GM10266 (cell line): ENCODE results near the gene FOXC2.

Experiments used
- DNase-seq: peaks from one replicate; pipeline ENCODE4 v3.0.0; 2012; ENCODE audit errors: extremely low spot score
- CTCF ChIP-seq: IDR thresholded peaks from 2 replicates; pipeline ENCODE4 v1.5.1; 2012; ENCODE audit warnings: mild to moderate bottlenecking, low read depth; ENCODE audit not compliant: control insufficient read depth, insufficient read depth; ENCODE audit errors: missing control alignments

Gene FOXC2

DNA sequence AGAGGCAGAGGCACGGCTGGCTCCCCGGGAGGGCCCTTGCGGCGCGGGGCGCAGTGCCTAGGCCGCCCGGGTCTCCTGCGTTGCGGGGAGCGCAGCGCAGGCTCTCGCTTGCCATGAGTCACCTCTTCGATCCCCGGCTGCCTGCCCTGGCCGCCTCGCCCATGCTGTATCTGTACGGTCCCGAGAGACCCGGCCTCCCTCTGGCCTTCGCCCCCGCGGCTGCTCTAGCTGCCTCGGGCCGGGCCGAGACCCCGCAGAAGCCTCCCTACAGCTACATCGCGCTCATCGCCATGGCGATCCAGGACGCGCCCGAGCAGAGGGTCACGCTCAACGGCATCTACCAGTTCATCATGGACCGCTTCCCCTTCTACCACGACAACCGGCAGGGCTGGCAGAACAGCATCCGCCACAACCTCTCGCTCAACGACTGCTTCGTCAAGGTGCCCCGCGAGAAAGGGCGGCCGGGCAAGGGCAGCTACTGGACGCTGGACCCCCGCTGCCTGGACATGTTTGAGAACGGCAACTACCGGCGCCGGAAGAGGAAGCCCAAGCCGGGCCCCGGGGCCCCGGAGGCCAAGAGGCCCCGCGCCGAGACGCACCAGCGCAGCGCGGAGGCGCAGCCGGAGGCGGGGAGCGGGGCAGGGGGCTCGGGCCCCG lies 12.1 kb downstream of the FOXC2 start:
- no peak for DNase-seq
- no peak for TF ChIP-seq CTCF

DNA sequence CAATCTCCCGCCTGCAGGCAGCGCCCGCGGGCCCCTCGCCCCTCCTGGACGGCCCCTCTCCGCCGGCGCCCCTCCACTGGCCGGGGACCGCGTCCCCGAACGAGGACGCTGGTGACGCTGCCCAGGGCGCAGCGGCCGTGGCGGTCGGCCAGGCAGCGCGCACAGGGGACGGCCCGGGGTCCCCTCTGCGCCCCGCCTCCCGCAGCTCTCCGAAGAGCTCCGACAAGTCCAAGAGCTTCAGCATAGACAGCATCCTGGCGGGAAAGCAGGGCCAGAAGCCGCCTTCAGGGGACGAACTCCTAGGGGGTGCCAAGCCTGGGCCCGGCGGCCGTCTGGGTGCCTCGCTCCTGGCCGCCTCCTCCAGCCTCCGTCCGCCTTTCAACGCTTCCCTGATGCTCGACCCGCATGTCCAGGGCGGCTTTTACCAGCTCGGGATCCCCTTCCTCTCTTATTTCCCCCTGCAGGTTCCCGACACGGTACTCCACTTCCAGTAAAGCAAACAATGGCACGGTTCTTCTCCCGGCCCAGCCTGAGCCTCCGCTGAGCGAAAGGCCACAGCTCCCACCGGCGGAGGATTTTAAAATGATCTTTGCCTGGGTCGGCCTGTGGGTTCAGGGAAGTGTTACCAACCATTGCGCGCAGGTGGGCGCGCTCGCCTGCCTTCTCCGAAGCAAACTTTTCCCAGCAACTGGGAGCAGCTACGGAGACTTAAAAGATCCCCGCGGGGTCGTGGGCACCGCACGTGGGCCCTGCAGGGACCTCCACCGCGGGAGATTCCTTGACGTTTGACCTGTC lies 12.8 kb downstream of the FOXC2 start:
- no peak for DNase-seq
- no peak for TF ChIP-seq CTCF

DNA sequence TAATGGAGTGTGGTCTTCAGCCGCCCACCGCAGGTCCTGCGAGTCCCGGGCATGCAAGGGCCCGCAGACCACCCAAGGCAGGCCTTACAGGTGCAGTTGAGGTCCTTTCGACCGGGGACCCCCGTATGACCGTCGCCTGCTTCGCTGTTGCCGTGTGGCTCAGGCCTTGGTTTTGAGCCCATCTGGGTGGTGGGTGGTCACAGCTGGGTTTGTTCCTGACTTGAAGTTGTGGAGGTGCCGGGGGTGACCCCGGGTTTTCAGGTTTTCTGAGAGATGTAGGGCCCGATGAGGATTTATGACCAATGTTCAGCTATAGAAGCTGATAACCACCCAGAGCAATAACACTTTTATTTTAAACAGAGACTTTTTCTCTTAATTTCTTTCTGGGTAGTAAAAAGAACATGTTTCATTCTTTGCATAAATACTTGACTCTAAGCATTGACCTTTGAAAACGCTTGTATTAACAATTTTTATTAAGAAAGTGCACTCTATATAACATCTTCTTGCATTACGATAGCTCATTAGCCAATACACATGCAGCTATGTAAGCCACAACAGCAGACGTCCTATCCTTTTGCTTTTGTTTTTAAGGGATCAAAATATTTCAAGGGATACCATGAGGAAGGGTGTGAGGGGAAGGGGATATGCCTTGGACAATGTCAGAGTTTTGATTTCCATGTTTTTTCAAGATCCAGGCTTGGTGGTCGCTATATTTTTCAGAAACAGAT lies 13.6 kb downstream of the FOXC2 start:
- no peak for TF ChIP-seq CTCF
- DNase-seq = no peak

DNA sequence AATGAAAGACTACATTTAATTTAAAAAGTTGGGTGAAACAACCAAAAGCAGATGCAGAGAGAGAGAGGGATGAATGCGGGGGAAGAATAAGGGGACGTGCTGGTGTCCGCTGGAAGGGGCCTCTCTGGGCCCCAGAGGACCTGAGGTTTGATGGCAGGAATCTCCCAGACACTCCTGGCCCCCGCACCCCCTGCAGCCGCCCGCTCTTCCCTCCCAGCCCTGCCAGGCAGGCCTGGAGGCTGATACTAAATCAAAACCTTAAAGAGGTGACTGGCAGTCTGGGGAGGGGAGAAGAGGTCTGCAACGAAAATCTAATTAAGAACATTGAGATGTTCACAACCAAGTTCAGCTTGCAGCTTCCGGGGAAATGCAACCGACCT lies 14.2 kb downstream of the FOXC2 start:
- DNase-seq = no peak
- no peak for TF ChIP-seq CTCF

GRCh38 chr16:86581458-86581857 lies 14.8 kb downstream of the FOXC2 start:
- TF ChIP-seq CTCF = no peak
- no peak for DNase-seq

GRCh38 chr16:86584071-86584685 lies 17.5 kb downstream of the FOXC2 start:
- no peak for TF ChIP-seq CTCF
- DNase-seq = no peak
